Measurements from ENCODE around the gene FAIM. TPM values are rescaled to one million over a fixed set of nuclear protein-coding genes. Genes with fewer than 3 reads are reported as not detected.
"Not testable (repeated sequence)": the region's sequence is repeated elsewhere in the genome, so short reads cannot be mapped to it uniquely, and the experiment has no call there.

FAIM gene
- total RNA-seq, 1 donor from 2014 or later: 24.6 TPM

DNA sequence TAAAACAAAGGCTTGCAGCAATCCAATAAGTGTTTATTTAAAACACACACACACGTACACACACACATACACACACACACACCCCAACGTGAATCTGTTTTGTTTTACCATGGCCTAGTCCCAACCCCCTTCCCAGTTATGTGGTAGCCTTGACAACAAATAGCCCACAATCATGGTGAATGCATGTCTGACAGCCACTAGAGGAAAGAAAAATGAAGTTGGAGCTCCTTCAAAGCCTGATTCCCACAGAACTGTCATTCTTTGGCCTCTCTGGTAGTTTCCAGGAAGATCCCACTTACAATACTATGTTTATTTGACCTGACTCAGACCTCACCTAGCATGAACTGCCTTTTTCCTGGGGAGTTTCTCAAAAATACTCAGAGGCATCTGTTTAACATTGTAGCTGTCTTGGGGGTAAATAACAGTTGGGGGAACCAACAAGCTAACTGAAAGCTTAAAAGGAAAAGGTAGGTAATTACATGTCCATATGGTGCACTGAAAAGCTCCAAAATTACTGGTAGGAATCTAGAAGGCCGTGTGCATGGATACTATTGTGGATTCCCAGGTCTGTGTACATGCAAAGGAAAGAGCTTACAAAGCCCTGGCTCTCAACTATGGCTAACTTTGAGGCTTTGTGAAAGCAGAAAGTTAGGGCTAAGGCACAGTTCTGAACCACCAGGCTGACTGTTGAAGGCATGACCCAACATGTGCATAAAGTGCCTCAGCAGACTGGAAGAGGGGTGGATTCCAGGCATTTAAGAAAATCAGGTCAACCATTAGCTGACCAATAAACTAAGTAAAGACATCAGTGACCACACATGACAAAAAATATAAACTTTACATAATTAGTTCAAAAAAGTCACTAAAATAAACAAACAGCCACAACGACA is 65.3 kb downstream of the FAIM start:
- peaks cover 38% of the 10 kb centered on the region for H3K36me3 Mint-ChIP-seq (ENCODE audit: insufficient read depth)

DNA sequence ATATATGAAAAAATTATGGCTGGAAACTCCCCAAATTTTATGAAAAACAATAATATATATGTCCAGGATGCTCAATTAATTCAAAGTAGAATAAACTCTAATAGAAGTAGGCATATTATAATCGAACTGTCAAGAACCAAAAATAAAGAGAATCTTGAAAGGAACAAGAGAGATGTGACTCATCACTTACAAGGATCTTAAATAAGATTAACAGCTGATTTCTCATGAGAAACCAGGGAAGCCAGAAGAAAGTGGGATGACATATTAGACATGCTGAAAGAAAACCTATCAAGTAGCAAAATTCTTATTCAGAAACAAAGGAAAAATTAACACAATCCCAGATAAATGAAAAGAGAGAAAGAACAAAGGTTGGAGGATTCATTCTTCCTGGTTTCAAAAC is 66.8 kb downstream of the FAIM start:
- Mint-ChIP-seq H3K9me3 (ENCODE audit: low read depth) (peaks cover 19% of the 10 kb centered on the region), H3K27me3 (no peaks in the 10 kb centered on the region), H3K27ac (no peak overlapping the region), H3K4me3 (ENCODE audit: low read depth) (no peak overlapping the region), H3K36me3 (ENCODE audit: insufficient read depth) (peaks cover 38% of the 10 kb centered on the region), H3K4me1 (ENCODE audit: low read depth) (peaks cover 28% of the 10 kb centered on the region)
- no peak for DNase-seq (ENCODE audit: low spot score, unreplicated experiment)
- TF ChIP-seq, protein P1, sequence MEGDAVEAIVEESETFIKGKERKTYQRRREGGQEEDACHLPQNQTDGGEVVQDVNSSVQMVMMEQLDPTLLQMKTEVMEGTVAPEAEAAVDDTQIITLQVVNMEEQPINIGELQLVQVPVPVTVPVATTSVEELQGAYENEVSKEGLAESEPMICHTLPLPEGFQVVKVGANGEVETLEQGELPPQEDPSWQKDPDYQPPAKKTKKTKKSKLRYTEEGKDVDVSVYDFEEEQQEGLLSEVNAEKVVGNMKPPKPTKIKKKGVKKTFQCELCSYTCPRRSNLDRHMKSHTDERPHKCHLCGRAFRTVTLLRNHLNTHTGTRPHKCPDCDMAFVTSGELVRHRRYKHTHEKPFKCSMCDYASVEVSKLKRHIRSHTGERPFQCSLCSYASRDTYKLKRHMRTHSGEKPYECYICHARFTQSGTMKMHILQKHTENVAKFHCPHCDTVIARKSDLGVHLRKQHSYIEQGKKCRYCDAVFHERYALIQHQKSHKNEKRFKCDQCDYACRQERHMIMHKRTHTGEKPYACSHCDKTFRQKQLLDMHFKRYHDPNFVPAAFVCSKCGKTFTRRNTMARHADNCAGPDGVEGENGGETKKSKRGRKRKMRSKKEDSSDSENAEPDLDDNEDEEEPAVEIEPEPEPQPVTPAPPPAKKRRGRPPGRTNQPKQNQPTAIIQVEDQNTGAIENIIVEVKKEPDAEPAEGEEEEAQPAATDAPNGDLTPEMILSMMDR (IDR thresholded peaks at IDR 0.05; ENCODE audit: unreplicated experiment): no peak

More for the DNA sequence above, 65.3 kb downstream of the FAIM start:
- Mint-ChIP-seq H3K4me1 (ENCODE audit: low read depth) (peaks cover 41% of the 10 kb centered on the region), H3K4me3 (ENCODE audit: low read depth) (peak overlapping the region; percentile 39), H3K27ac (peak overlapping the region; percentile 87), H3K9me3 (ENCODE audit: low read depth) (peaks cover 19% of the 10 kb centered on the region), H3K27me3 (no peaks in the 10 kb centered on the region)
- no peak for DNase-seq (ENCODE audit: low spot score, unreplicated experiment)
- TF ChIP-seq, protein P1 (IDR thresholded peaks at IDR 0.05; ENCODE audit: unreplicated experiment): no peak

GRCh38 chr3:138678086-138678485 is 69.5 kb downstream of the FAIM start:
- peaks cover 27% of the 10 kb centered on the region for H3K4me1 Mint-ChIP-seq (ENCODE audit: low read depth)
- no peak overlapping the region for H3K4me3 Mint-ChIP-seq (ENCODE audit: low read depth)
- peaks cover 37% of the 10 kb centered on the region for H3K36me3 Mint-ChIP-seq (ENCODE audit: insufficient read depth)
- H3K27me3 Mint-ChIP-seq: no peaks in the 10 kb centered on the region
- no peak overlapping the region for H3K27ac Mint-ChIP-seq
- TF ChIP-seq, protein P1 (IDR thresholded peaks at IDR 0.05; ENCODE audit: unreplicated experiment): no peak
- peaks cover 16% of the 10 kb centered on the region for H3K9me3 Mint-ChIP-seq (ENCODE audit: low read depth)
- DNase-seq (ENCODE audit: low spot score, unreplicated experiment): no peak

- TF ChIP-seq, protein P1 (IDR thresholded peaks at IDR 0.05; ENCODE audit: unreplicated experiment): no peak
- Mint-ChIP-seq H3K4me1 (ENCODE audit: low read depth) (peaks cover 19% of the 10 kb centered on the region), H3K9me3 (ENCODE audit: low read depth) (peaks cover 12% of the 10 kb centered on the region), H3K4me3 (ENCODE audit: low read depth) (no peak overlapping the region), H3K27me3 (no peaks in the 10 kb centered on the region), H3K27ac (no peak overlapping the region), H3K36me3 (ENCODE audit: insufficient read depth) (peaks cover 30% of the 10 kb centered on the region)
- no peak for DNase-seq (ENCODE audit: low spot score, unreplicated experiment)
Measured at GRCh38 chr3:138678874-138679392, 70.4 kb downstream of the FAIM start.

- H3K27me3 Mint-ChIP-seq; DNase-seq (ENCODE audit: low spot score, unreplicated experiment); H3K9me3 Mint-ChIP-seq (ENCODE audit: low read depth); H3K4me3 Mint-ChIP-seq (ENCODE audit: low read depth); H3K27ac Mint-ChIP-seq: not testable (repeated sequence)
- H3K4me1 Mint-ChIP-seq (ENCODE audit: low read depth): peaks cover 22% of the 10 kb centered on the region
- H3K36me3 Mint-ChIP-seq (ENCODE audit: insufficient read depth): peaks cover 13% of the 10 kb centered on the region
Measured at GRCh38 chr3:138680974-138681373, 72.4 kb downstream of the FAIM start.
